ENCODE data around the gene CCNY.

DNA sequence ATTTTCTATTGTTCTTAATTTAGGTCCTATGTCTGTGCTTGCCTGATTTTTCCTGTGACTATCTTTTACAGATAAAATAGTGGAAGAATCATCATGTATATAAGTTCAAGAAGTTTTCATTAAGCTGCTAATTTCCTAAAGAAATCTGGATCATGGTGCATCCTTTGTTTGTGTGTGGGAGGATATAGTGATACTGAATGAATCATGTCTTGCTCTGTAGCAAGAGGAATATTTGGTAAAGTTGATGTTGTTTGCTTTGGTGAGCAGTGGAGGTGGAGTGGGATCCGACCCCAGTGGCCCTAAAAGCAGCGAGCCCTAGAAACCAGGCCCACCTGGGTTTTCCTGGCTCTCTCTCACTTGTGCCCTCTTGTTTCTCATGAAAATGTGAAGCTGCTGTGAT lies 83.7 kb downstream of the CCNY start:
- TF ChIP-seq CTCF (IDR thresholded peaks at IDR 0.05), result no peak
- no peak for TF ChIP-seq POLR2AphosphoS5 (IDR thresholded peaks at IDR 0.05)
